ENCODE data around the gene CASP1.

Gene CASP1

DNA sequence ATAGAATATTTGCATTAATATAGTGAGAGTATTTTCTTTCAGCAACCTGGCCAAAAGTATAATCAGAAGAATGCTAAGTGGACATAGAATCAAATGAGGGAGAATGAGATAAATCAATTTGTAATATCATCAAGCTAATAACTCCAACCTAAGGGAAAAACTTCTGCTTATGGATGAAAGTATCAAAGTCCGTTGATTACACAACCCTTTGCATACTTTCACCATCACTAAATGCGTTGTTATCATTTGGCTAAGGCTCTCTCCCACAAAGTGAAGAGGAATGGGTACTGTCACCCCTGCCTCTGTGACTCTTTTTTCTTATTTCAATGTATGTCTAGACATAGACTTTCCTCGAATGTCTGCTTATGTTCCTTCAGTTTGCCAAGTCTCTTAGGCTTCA, 50.1 kb downstream of the CASP1 start:
- DNase-seq (ENCODE audit: low read depth): no peak

GRCh38 chr11:104979839-104980238, 55.1 kb downstream of the CASP1 start:
- DNase-seq (ENCODE audit: low read depth): no peak
